ENCODE results near the gene ELOF1.

DNA sequence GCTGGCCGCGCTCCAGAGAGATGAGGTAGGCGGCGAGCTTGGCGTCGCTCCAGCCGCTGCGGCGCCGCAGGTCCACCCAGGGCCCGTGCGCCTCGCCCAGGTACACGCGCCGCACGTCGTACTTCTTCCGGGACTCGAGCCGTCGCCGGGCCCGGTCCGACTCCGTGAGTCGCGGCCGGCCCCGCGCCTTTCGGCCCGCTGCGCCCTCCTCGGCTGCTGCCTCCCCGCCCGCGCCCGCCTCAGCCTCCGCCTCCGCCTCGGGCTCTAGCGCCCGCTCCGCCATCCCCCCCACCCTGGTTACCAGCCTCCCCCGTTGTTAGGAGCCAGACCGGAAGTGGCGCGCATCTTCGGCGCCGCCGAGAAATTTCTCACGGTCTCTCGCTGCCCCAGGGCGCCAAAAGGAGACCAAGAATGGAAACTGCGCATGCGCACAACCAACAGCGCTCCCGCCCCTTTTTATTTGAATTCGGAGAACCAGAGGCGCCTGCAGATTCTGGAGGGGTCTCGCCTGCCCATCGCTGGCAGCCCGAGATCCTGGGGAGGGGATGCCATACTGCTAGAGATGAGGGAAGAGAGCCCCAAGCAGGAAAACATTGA is 53.4 kb downstream of the ELOF1 start, which contains the start of gene ZNF653:
- TF ChIP-seq CTCF (IDR thresholded peaks at IDR 0.05; ENCODE audit: low read depth, low read length, poor library complexity, severe bottlenecking) (no peak), EZH2phosphoT487 (IDR thresholded peaks at IDR 0.05; ENCODE audit: borderline replicate concordance, low read length) (no peak)
